ENCODE measurements around the gene CLN6.
"Not testable (repeated sequence)": the region's sequence is repeated elsewhere in the genome, so short reads cannot be mapped to it uniquely, and the experiment has no call there.

Gene CLN6

GRCh38 chr15:68186671-68187397 lies 42.7 kb downstream of the CLN6 start:
- DNase-seq: no peak

- DNase-seq: no peak
These were observed 44.7 kb downstream of the CLN6 start for GRCh38 chr15:68184616-68185480.

GRCh38 chr15:68183616-68184315 lies 45.8 kb downstream of the CLN6 start:
- DNase-seq: no peak

GRCh38 chr15:68177742-68178141 lies 51.8 kb downstream of the CLN6 start:
- DNase-seq: no peak

- no peak for DNase-seq
These were observed 52.9 kb downstream of the CLN6 start for GRCh38 chr15:68176601-68177000.

DNA sequence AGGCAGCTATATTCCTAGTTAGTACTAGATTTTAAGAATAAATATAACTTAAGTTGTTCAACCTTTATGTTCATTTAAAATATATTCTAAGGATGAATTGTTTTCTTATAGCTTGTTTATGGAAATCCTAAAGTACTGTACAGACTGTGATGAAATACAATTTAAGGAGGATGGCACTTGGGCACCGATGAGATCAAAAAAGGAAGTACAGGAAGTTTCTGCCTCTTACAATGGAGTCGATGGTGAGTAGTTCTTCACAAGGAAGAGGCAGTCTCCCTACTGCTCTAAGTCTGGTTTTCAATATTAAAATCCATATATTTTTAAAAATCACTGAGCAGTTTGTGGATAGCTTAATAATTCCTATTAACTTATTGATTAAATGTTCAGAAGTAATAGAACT lies 54.0 kb downstream of the CLN6 start:
- no peak for DNase-seq

GRCh38 chr15:68173119-68173518 lies 56.4 kb downstream of the CLN6 start:
- no peak for DNase-seq

DNA sequence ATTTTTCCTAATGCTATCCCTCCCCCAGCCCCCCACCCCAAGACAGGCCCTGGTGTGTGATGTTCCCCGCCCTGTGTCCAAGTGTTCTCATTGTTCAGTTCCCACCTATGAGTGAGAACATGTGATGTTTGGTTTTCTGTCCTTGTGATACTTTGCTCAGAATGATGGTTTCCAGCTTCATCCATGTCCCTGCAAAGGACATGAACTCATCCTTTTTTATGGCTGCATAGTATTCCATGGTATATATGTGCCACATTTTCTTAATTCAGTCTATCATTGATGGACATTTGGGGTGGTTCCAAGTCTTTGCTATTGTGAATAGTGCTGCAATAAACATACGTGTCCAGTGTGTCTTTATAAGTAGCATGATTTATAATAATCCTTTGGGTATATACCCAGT lies 57.5 kb downstream of the CLN6 start:
- DNase-seq: not testable (repeated sequence)

GRCh38 chr15:68166847-68167246 lies 62.7 kb downstream of the CLN6 start:
- no peak for DNase-seq

- no peak for DNase-seq
These were observed 66.3 kb downstream of the CLN6 start for GRCh38 chr15:68163191-68163590.

GRCh38 chr15:68158046-68158628 lies 71.4 kb downstream of the CLN6 start:
- DNase-seq: no peak

GRCh38 chr15:68157074-68157473 lies 72.5 kb downstream of the CLN6 start:
- DNase-seq: no peak

Data from activated CD4-positive, CD25-positive, alpha-beta regulatory T cell treated with anti-CD3 and anti-CD28 coated beads, Interleukin-2, amount 50 U/mL, for 72 hours (primary cell).